ENCODE measurements around the gene TTC1. TPM values are rescaled to one million over a fixed set of nuclear protein-coding genes. Genes with fewer than 3 reads are reported as not detected.

TTC1 gene
- total and polyA plus RNA-seq, 8 donors, result 2.3 to 50.0 (median 33.0) TPM

DNA sequence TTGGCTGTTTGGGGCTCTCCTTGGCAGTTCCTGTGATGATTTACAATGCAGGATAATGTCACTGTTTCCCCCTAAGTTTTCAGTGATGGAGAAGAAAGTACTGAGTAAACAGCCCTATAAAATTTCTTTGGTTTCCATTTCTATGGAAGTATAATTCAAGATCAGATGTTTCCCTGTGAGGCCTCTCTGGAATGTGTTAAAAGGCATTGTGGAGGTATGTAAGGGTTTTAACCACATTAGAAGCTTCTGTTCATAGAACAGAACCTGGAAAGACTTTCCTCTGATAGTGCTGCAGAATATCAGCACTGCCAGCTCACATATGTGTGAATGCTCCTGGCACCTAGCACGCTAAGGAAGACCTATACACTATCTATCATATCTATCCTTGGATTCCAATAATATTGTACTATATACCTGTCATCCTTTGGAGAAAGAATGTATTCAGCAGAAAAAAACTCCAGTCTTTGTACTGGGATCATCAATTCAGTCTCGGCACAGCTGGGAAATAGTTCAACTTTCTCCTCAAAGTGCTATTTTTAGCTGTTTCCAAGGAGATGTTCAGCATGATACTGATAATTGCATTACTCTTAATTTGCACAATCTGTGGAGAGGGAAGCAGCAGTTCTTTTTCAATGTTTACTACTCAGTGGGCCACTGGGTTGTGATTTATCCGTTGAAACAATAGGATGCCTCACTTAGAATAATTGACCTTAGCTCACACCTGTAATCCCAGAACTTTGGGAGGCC lies 21.9 kb downstream of the TTC1 start:
- DNase-seq, result peak in 1 of 2 donors; percentile 47
- Histone ChIP-seq H3K4me3 (no peak overlapping the region), H3K4me1 (peaks cover 9 to 28% (median 20%) of the 10 kb centered on the region in 4 donors), H3K27ac (peak overlapping the region in 1 of 5 donors; percentile 0), H3K27me3 (no peaks in the 10 kb centered on the region), H3K36me3 (peaks cover 0 to 65% (median 35%) of the 10 kb centered on the region in 4 donors), H3K9me3 (no peaks in the 10 kb centered on the region)
- intact Hi-C loops (cut with DNase I; ENCODE audit: low total_unique reads), result no loop called here
- TF ChIP-seq POLR2AphosphoS5 (IDR thresholded peaks at IDR 0.05) (no peak), POLR2A (IDR thresholded peaks at IDR 0.05) (no peak), EP300 (IDR thresholded peaks at IDR 0.05) (no peak)
- TF ChIP-seq, protein P1, sequence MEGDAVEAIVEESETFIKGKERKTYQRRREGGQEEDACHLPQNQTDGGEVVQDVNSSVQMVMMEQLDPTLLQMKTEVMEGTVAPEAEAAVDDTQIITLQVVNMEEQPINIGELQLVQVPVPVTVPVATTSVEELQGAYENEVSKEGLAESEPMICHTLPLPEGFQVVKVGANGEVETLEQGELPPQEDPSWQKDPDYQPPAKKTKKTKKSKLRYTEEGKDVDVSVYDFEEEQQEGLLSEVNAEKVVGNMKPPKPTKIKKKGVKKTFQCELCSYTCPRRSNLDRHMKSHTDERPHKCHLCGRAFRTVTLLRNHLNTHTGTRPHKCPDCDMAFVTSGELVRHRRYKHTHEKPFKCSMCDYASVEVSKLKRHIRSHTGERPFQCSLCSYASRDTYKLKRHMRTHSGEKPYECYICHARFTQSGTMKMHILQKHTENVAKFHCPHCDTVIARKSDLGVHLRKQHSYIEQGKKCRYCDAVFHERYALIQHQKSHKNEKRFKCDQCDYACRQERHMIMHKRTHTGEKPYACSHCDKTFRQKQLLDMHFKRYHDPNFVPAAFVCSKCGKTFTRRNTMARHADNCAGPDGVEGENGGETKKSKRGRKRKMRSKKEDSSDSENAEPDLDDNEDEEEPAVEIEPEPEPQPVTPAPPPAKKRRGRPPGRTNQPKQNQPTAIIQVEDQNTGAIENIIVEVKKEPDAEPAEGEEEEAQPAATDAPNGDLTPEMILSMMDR (IDR thresholded peaks at IDR 0.05), result no peak
- 58 to 79% (median 70%) methylated on average over 3 of the region's 3 CpGs for WGBS, 5 donors

DNA sequence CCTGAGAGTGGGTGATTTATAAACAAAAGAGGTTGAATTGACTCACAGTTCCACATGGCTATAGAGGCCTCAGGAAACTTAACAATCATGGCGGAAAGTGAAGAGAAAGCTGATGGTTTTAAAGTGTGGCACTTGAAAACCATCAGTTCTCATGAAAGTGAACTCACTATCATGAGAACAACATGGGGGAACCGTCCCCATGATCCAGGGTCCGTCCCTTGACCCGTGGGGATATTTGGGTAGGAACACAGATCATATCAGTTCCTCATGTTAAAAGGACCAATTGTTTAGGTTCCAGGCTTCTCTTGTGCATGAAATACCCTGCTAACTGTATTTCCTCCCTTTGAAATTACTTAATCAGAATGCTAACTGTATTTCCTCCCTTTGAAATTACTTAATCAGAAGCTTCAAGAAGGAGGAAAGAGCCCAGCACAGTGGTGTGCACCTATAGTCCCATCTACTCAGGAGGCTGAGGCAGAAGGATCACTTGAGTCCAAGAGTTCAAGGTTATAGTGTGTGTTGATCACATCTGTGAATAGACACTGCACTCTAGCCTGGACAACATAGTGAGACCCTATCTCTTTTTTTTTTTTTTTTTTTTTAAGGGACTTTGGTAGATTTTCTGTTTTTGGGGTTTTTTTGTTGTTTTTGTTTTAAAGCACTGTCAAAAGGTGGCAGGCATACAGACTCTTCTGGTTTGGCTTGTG lies 24.8 kb downstream of the TTC1 start:
- TF ChIP-seq EP300 (IDR thresholded peaks at IDR 0.05) (no peak), POLR2A (IDR thresholded peaks at IDR 0.05) (no peak), POLR2AphosphoS5 (IDR thresholded peaks at IDR 0.05) (no peak)
- TF ChIP-seq, protein P1 (IDR thresholded peaks at IDR 0.05), result no peak
- 68 to 92% (median 84%) methylated on average over 4 of the region's 4 CpGs for WGBS, 5 donors
- H3K4me1 ChIP-seq, result peaks cover 9 to 23% (median 20%) of the 10 kb centered on the region in 4 donors
- peaks cover 11 to 70% (median 49%) of the 10 kb centered on the region in 4 donors for H3K36me3 ChIP-seq
- no peak for DNase-seq
- H3K27me3 ChIP-seq, result no peaks in the 10 kb centered on the region
- H3K27ac ChIP-seq, result no peak overlapping the region
- intact Hi-C loops (cut with DNase I; ENCODE audit: low total_unique reads), result no loop called here
- no peak overlapping the region for H3K4me3 ChIP-seq
- no peaks in the 10 kb centered on the region for H3K9me3 ChIP-seq

DNA sequence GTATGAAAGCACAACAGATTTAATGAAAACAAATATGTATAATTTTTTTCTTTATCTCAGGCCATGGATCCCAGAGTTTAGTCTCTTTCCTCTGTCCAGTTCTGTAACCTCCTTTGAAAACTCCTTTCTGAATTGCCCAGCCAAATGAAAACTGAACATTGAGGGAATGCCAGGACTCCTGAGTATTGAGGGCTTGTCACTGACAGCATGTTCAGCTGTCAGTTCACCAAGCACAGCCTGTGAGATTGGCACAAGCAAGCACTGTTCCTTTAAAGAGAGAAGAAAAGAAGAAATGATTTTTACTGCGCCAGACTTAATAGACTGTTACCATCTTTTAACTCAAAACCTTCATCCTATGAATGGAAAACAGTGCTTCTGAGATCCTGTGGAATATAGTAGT lies 27.3 kb downstream of the TTC1 start:
- TF ChIP-seq POLR2A (IDR thresholded peaks at IDR 0.05) (no peak), EP300 (IDR thresholded peaks at IDR 0.05) (no peak), POLR2AphosphoS5 (IDR thresholded peaks at IDR 0.05) (no peak)
- TF ChIP-seq, protein P1 (IDR thresholded peaks at IDR 0.05), result no peak
- intact Hi-C loops (cut with DNase I; ENCODE audit: low total_unique reads), result no loop called here
- peaks cover 14 to 85% (median 66%) of the 10 kb centered on the region in 4 donors for H3K36me3 ChIP-seq
- H3K27ac ChIP-seq, result no peak overlapping the region
- peaks cover 0 to 4% (median 1%) of the 10 kb centered on the region in 4 donors for H3K4me1 ChIP-seq
- H3K27me3 ChIP-seq, result no peaks in the 10 kb centered on the region
- H3K4me3 ChIP-seq, result no peak overlapping the region
- no peak for DNase-seq
- H3K9me3 ChIP-seq, result no peaks in the 10 kb centered on the region
- WGBS, 5 donors, result 95 to 100% (median 97%) methylated on average over 1 of the region's 1 CpG

DNA sequence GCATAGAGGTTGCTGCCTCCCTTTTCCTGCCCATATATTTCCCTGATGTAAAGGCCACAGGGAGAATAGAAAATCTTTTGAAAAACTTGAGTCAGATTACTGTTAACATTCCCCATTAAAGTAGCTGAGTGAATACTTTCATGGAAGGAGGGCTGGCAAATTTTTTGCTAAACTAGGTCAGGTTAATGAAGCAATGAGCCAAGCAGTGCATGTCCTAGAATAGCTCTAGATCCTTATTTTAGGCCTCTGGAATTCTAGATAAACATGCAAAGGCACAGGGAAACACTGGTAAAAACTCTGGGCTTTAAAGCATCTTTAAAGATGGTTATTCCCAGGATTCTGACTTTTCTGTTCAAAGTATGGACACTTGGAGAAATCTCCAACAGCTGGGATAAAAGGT lies 27.9 kb downstream of the TTC1 start:
- Histone ChIP-seq H3K27ac (no peak overlapping the region), H3K4me3 (no peak overlapping the region), H3K36me3 (peaks cover 14 to 85% (median 69%) of the 10 kb centered on the region in 4 donors), H3K27me3 (no peaks in the 10 kb centered on the region), H3K9me3 (no peaks in the 10 kb centered on the region), H3K4me1 (no peaks in the 10 kb centered on the region)
- no peak for DNase-seq
- intact Hi-C loops (cut with DNase I; ENCODE audit: low total_unique reads), result no loop called here
- TF ChIP-seq POLR2AphosphoS5 (IDR thresholded peaks at IDR 0.05) (no peak), EP300 (IDR thresholded peaks at IDR 0.05) (no peak), POLR2A (IDR thresholded peaks at IDR 0.05) (no peak)
- TF ChIP-seq, protein P1 (IDR thresholded peaks at IDR 0.05), result no peak
